HFFc6 (cell line): Measurements from ENCODE around the gene TRIM7. TPM values are rescaled to one million over a fixed set of nuclear protein-coding genes. Genes with fewer than 3 reads are reported as not detected.

Experiments used
- DNase-seq: peaks from one replicate; pipeline ENCODE4 v3.0.0-alpha.2; 2018
- H3K27ac Mint-ChIP-seq: 2 replicates; pipeline ENCODE4 v1.8.0; 2020; ENCODE audit warnings: mild to moderate bottlenecking, mixed read lengths
- H3K27me3 Mint-ChIP-seq: 2 replicates; pipeline ENCODE4 v1.8.0; 2021; ENCODE audit warnings: mild to moderate bottlenecking, moderate library complexity, mixed read lengths; ENCODE audit not compliant: insufficient read depth
- H3K36me3 Mint-ChIP-seq: 2 replicates; pipeline ENCODE4 v1.8.0; 2021; ENCODE audit warnings: low read depth, mixed read lengths
- H3K4me1 Mint-ChIP-seq: 2 replicates; pipeline ENCODE4 v1.8.0; 2020; ENCODE audit warnings: low read depth, mixed read lengths
- H3K4me3 Mint-ChIP-seq: 2 replicates; pipeline ENCODE4 v1.8.0; 2020; ENCODE audit warnings: mild to moderate bottlenecking, moderate library complexity, mixed read lengths
- H3K9me3 Mint-ChIP-seq: 2 replicates; pipeline ENCODE4 v1.8.0; 2020; ENCODE audit warnings: mild to moderate bottlenecking, mixed read lengths
- total RNA-seq, 6 experiments: library from RNA; stranded (reverse); fragmentation: NEBNext Ultra II Directional; extraction: Animal tissue kit (Norgen Biotek cat#: 25700); gene quantifications; 2 replicates in 1 of 6; 3 replicates in 5 of 6; pipeline ENCODE4 v1.2.3, GENCODE V29; 2021
- TF ChIP-seq, protein P1 (sequence below): fragments of 200-600 bp; sonication (generic); IDR thresholded peaks from 2 replicates; pipeline ENCODE4 v1.5.0; 2021; ENCODE audit warnings: antibody characterized with exemption, mild to moderate bottlenecking

Gene TRIM7
- total RNA-seq, 6 experiments from 2014 or later: 2.8 to 7.5 (median 5.3) TPM

DNA sequence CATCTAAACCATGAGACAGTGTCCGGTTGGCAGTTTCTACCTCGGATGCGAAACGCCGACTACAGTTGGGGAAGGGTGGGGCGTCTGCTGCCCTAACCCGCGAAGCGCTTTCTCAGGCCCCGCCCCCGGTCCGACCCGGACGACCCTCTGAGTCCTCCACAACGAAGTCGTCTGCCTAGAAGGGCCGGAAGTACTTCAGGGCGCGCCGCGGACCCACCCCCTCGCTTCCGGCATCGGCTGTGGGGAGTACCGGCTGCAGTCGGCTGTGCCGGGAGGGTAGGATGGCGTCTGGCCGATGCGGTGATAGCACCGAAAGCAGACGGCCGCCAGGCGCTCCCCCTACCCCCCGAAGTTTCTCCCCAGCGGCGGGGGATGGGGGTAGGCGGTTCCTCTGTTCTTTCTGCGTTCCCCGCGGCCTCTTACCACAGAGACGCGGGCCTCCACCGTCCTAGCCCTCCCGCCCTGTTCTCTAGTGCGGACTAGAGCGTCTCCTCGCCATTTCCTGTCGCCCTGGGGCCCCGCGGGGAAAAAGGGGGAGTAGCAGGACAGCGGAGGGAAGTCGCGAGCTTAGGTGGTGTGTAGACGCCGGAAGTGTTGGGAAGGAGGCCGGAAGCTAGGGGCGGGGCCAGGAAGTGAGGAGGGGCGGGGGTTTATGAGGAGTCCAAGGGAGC is 18.2 kb upstream of the TRIM7 start, which contains the start of gene TRIM41:
TRIM41 (plus strand) TSS at position 224 of the 671 bp plus-strand sequence. CDS start 719 bp downstream, outside the sequence.
- TF ChIP-seq, protein P1, sequence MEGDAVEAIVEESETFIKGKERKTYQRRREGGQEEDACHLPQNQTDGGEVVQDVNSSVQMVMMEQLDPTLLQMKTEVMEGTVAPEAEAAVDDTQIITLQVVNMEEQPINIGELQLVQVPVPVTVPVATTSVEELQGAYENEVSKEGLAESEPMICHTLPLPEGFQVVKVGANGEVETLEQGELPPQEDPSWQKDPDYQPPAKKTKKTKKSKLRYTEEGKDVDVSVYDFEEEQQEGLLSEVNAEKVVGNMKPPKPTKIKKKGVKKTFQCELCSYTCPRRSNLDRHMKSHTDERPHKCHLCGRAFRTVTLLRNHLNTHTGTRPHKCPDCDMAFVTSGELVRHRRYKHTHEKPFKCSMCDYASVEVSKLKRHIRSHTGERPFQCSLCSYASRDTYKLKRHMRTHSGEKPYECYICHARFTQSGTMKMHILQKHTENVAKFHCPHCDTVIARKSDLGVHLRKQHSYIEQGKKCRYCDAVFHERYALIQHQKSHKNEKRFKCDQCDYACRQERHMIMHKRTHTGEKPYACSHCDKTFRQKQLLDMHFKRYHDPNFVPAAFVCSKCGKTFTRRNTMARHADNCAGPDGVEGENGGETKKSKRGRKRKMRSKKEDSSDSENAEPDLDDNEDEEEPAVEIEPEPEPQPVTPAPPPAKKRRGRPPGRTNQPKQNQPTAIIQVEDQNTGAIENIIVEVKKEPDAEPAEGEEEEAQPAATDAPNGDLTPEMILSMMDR: peak; percentile 53; the same call in 1 of the 2 replicates
- peak within 1 kb of the TSS; percentile 98 for H3K27ac Mint-ChIP-seq
- H3K36me3 Mint-ChIP-seq: no peaks in the 10 kb centered on the region; the same call in 1 of the 2 replicates
- peak; percentile 98 for DNase-seq
- peak within 1 kb of the TSS; percentile 96 for H3K4me3 Mint-ChIP-seq
- peaks cover 17% of the 10 kb centered on the region for H3K27me3 Mint-ChIP-seq
- H3K9me3 Mint-ChIP-seq: no peaks in the 10 kb centered on the region; the same call in 1 of the 2 replicates
- H3K4me1 Mint-ChIP-seq: peaks cover 42% of the 10 kb centered on the region

DNA sequence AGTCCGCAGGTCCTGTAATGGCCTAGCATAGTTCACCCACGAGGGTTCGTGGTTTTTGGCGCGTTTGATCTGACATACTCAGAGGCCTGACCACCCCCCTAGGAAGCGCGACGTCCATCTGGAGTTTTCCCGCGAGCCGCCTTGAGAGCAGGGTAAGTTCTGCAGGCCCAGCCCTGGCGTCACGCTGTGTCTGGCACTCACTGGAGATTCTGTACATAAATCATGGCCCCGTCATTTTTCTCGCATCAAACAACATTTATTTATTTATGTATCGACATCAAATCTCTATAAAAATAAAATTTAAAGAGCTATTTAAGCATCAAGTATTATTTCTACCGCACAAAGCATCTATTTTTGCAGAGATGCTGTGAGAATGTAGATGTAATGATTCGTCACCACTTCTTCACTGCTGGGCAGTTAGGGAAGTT is 17.6 kb upstream of the TRIM7 start:
- H3K27ac Mint-ChIP-seq: peak overlapping the region; percentile 98
- peak; percentile 49 for DNase-seq
- TF ChIP-seq, protein P1: no peak; the same call in 1 of the 2 replicates
- peak overlapping the region; percentile 96 for H3K4me3 Mint-ChIP-seq
- peaks cover 21% of the 10 kb centered on the region for H3K27me3 Mint-ChIP-seq
- peaks cover 47% of the 10 kb centered on the region for H3K4me1 Mint-ChIP-seq
- no peaks in the 10 kb centered on the region; the same call in 1 of the 2 replicates for H3K36me3 Mint-ChIP-seq
- no peaks in the 10 kb centered on the region; the same call in 1 of the 2 replicates for H3K9me3 Mint-ChIP-seq

DNA sequence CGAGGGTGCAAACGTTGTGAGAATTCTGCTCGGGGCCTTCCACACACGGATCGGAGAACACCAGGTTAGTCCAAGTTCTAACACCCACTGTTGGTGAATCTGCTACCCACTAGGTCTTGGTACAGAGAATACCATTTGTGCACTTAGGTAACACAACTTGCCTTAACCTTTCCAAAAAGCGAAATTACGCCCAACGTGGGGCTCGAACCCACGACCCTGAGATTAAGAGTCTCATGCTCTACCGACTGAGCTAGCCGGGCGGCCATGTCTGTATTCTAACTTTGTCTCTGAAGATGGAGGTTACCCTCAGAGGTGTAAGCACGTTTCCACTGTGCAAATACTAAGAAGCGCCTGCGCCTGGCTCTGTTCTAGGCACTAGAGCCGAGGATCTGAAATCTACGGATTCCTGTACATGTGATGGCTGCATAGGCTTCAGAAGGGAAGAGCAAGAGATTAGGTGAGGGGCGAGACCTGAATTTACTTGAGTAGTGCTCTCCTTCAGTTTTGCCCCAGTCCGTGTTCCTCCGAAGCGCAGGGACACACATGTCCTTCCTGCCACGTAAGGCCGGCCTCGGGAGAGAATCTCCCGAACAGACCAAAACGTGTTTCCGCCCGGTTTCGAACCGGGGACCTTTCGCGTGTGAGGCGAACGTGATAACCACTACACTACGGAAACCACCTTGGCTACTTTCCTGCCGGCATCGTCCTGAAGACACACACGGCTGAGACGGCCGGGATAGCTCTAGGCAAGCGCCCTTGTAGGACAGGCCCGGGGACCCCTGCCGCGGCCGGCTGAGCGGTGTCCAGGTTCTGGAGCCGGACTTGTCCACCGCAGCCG is 17.0 kb upstream of the TRIM7 start:
- Mint-ChIP-seq H3K4me3 (peak overlapping the region; percentile 96), H3K9me3 (no peaks in the 10 kb centered on the region; the same call in 1 of the 2 replicates), H3K27ac (peak overlapping the region; percentile 98), H3K36me3 (no peaks in the 10 kb centered on the region; the same call in 1 of the 2 replicates), H3K27me3 (peaks cover 22% of the 10 kb centered on the region), H3K4me1 (peaks cover 52% of the 10 kb centered on the region)
- peak; percentile 99 for DNase-seq
- TF ChIP-seq, protein P1: no peak

DNA sequence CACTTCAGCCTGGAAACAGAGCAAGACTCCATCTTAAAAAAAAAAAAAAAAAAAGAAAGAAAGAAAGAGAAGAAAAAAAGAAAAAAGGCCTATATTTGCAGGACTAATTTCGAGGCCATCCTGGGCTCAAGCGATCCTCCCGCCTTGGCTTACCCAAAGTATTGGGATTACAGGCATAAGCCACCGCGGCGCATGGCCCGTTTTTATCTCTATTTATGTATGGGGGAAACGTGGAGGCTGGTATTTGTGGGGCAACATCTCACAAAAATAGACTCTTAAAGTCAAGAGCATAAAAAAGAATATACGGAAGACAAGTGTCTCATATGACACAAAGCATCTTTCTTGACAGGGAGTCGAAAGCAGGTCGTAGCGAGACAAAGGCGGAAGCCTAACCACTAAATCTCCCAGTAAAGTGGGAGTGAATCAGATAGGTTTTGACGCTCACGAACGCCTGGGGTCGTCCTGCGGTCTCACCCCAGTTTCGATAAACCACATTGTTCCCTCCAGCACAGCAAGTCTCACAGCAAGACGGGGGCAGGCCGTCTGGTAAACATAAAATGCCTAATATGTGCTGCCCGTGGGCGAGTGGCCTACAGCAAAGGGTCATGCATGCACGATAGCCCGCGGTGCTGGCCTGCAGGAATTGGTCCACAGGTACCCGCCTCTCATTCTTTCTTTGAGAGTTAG is 16.3 kb upstream of the TRIM7 start:
- Mint-ChIP-seq H3K27ac (peak overlapping the region; percentile 98), H3K4me3 (peak overlapping the region; percentile 96), H3K27me3 (peaks cover 22% of the 10 kb centered on the region), H3K4me1 (peaks cover 51% of the 10 kb centered on the region), H3K36me3 (no peaks in the 10 kb centered on the region; the same call in 1 of the 2 replicates), H3K9me3 (no peaks in the 10 kb centered on the region; the same call in 1 of the 2 replicates)
- TF ChIP-seq, protein P1: no peak
- no peak for DNase-seq

DNA sequence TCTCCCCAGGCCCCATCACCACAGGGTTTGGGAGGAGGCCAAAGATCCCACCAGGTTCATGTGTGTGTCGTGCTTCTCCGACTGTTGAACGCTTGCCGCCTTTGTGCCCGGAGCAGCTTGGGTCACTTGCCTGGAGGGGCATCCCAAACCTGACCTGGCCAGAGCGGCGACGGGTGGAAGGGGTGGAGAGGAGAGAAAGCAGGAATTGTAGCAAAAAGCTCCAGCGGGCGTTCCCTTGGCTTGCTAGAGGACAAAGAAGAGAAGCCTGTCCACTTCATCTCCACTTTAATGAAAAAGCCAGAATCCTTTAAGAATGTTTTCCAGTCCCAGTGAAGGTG is 15.2 kb upstream of the TRIM7 start:
- Mint-ChIP-seq H3K27ac (no peak overlapping the region), H3K9me3 (no peaks in the 10 kb centered on the region; the same call in 1 of the 2 replicates), H3K4me3 (no peak overlapping the region), H3K4me1 (peaks cover 46% of the 10 kb centered on the region), H3K36me3 (no peaks in the 10 kb centered on the region; the same call in 1 of the 2 replicates), H3K27me3 (peaks cover 22% of the 10 kb centered on the region)
- DNase-seq: no peak
- TF ChIP-seq, protein P1: no peak
